SK-N-MC (cell line): Measurements from ENCODE around the gene DAB2IP.
"Not testable (repeated sequence)": the region's sequence is repeated elsewhere in the genome, so short reads cannot be mapped to it uniquely, and the experiment has no call there.

Source experiments
- DNase-seq: peaks from one replicate; pipeline ENCODE4 v3.0.0-alpha.2; 2011; ENCODE audit warnings: low read depth, low spot score
- H3K27ac ChIP-seq: fragments of 200-600 bp; sonication (generic); 2 replicates; pipeline ENCODE4 v1.5.1; 2016; ENCODE audit warnings: mixed run types
- H3K36me3 ChIP-seq: fragments of 200-600 bp; sonication (generic); 2 replicates; pipeline ENCODE4 v1.6.1; 2017; ENCODE audit warnings: antibody characterized with exemption, low read length, mixed read lengths; ENCODE audit not compliant: insufficient read depth
- H3K4me3 ChIP-seq: fragments of 200-600 bp; sonication (generic); 2 replicates; pipeline ENCODE4 v1.5.1; 2016
- H3K9ac ChIP-seq: fragments of 200-600 bp; sonication (generic); 2 replicates; pipeline ENCODE4 v1.8.0; 2017; ENCODE audit warnings: mixed run types, mixed read lengths; ENCODE audit not compliant: insufficient read length
- H3K9me3 ChIP-seq: fragments of 200-600 bp; sonication (generic); 2 replicates; pipeline ENCODE4 v1.6.1; 2017; ENCODE audit warnings: low read depth, mild to moderate bottlenecking, antibody characterized with exemption, low read length, moderate library complexity, mixed read lengths
- EZH2 ChIP-seq: fragments of 200-600 bp; sonication (generic); IDR thresholded peaks from one replicate; pipeline ENCODE4 v1.6.1; 2017; ENCODE audit warnings: antibody characterized with exemption
- FOXP2 ChIP-seq: optimal IDR thresholded peaks from 2 replicates; pipeline ENCODE3; 2011; ENCODE audit warnings: mild to moderate bottlenecking, moderate library complexity; ENCODE audit not compliant: insufficient read depth; ENCODE audit errors: extremely low read length, control extremely low read depth
- POLR2AphosphoS5 ChIP-seq: IDR thresholded peaks from 2 replicates; pipeline ENCODE4 v1.6.1; 2012; ENCODE audit warnings: mild to moderate bottlenecking, low read depth, low read length, borderline replicate concordance

The DAB2IP gene

GRCh38 chr9:121638399-121638798 lies 13.0 kb upstream of the DAB2IP start:
- Histone ChIP-seq H3K36me3 (no peaks in the 10 kb centered on the region), H3K27ac (no peak overlapping the region), H3K4me3 (no peak overlapping the region), H3K9me3 (no peaks in the 10 kb centered on the region), H3K9ac (no peak overlapping the region)
- TF ChIP-seq EZH2 (no peak), POLR2AphosphoS5 (no peak), FOXP2 (no peak)
- no peak for DNase-seq

DNA sequence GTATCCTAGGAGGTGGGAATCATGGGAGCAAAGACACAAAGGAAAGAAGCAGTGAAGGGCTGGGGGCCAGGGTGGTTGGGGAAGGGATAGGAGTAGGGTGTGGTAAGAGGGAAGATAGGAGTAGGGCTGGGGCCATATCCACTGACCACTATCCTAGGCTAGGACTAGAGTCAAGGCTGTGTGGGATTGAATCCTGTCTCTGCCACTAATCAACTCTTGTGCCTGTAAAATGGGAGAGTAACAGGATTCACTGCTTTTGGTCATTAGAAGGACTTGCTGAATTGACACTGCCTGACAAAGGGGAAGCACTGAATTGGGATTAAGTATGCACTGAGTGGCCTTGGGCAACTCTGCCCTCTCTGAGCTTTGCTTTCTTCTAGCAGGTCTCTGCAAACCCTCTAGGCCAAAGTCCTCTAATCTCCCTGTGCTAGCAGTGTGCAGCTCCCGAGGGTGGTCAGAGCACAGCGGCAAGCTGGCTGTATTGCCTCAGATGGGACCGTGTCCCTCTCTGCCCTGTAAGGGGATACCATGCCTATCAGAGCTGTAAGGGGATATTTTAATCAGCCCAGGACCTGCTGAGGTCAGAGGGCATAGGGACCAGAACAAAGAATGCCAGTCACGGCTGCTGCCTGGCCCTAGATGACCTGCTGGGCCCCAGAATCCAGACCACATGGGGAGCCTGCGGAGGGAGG lies 12.4 kb upstream of the DAB2IP start:
- no peak for DNase-seq
- Histone ChIP-seq H3K4me3 (no peak overlapping the region), H3K36me3 (no peaks in the 10 kb centered on the region), H3K9me3 (no peaks in the 10 kb centered on the region), H3K27ac (no peak overlapping the region), H3K9ac (no peak overlapping the region)
- TF ChIP-seq POLR2AphosphoS5 (no peak), EZH2 (no peak), FOXP2 (no peak)

GRCh38 chr9:121639619-121640018 lies 11.8 kb upstream of the DAB2IP start:
- H3K9me3 ChIP-seq, result no peaks in the 10 kb centered on the region
- no peak overlapping the region for H3K27ac ChIP-seq
- no peaks in the 10 kb centered on the region for H3K36me3 ChIP-seq
- no peak overlapping the region for H3K4me3 ChIP-seq
- no peak for TF ChIP-seq EZH2
- no peak for TF ChIP-seq POLR2AphosphoS5
- DNase-seq, result no peak
- no peak overlapping the region for H3K9ac ChIP-seq

GRCh38 chr9:121640076-121640475 lies 11.4 kb upstream of the DAB2IP start:
- Histone ChIP-seq H3K4me3 (no peak overlapping the region), H3K36me3 (no peaks in the 10 kb centered on the region), H3K9ac (no peak overlapping the region), H3K27ac (no peak overlapping the region), H3K9me3 (no peaks in the 10 kb centered on the region)
- DNase-seq, result no peak
- TF ChIP-seq POLR2AphosphoS5, result no peak
- TF ChIP-seq EZH2, result no peak
- TF ChIP-seq FOXP2, result no peak

DNA sequence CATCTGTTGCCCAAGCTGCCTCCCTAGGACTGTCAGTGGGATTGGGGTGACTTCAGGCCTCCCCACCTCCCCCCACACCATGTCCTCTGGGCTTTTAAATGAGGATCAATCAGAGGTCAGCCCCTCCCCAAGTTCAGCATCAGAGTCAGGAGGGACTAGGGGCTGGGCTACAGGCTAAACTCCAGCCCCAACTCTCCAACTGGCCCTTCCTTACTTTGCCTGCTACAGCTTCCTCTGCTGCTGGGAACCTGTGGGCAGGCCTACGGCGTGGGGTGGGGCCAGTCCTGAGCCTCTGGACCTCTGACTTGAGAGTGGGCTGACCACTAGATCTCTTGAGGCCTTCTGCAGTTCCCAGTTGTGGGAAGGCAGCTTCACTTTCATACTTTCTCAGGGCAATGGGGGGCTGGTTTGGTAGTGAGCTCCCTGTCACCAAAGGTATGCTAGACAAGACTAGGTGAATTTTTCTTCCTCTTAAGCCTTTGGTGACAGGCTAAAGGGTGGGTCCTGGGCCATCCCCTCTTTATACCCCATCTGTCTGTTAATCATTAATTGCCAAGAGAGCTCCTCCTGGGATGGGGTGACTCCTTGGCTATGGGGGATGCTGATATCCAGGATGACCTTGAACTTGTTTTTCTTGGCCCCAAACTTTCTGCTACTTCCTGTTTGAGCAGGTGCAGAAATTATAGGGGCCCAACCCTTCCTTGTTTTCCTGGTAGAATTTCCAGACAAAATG lies 10.8 kb upstream of the DAB2IP start:
- no peak overlapping the region for H3K9ac ChIP-seq
- no peak overlapping the region for H3K4me3 ChIP-seq
- no peak overlapping the region for H3K27ac ChIP-seq
- no peaks in the 10 kb centered on the region for H3K36me3 ChIP-seq
- TF ChIP-seq FOXP2 (no peak), POLR2AphosphoS5 (no peak), EZH2 (no peak)
- no peaks in the 10 kb centered on the region for H3K9me3 ChIP-seq
- no peak for DNase-seq

DNA sequence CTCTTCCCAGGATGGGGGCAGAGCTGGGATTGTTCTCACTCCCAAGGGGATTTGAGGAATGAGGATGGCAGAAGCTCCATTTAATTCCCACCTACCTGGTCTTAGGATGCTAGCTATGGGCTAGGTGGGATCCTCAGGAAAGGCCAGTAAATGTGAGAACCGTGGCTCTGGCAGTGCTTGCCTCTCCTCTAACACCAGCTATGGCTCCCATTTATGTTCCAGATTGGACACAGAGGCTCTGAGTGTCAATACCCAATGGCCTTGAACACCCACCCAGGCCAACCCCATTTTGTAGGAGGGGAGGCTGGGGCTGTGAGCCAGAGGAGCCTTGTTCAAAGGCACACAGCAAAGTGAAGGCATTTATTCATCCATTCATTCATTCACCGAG lies 10.2 kb upstream of the DAB2IP start:
- no peak overlapping the region for H3K4me3 ChIP-seq
- TF ChIP-seq FOXP2, result no peak
- TF ChIP-seq EZH2, result no peak
- TF ChIP-seq POLR2AphosphoS5, result no peak
- DNase-seq, result no peak
- H3K27ac ChIP-seq, result no peak overlapping the region
- no peak overlapping the region for H3K9ac ChIP-seq
- H3K9me3 ChIP-seq, result no peaks in the 10 kb centered on the region
- H3K36me3 ChIP-seq, result no peaks in the 10 kb centered on the region

DNA sequence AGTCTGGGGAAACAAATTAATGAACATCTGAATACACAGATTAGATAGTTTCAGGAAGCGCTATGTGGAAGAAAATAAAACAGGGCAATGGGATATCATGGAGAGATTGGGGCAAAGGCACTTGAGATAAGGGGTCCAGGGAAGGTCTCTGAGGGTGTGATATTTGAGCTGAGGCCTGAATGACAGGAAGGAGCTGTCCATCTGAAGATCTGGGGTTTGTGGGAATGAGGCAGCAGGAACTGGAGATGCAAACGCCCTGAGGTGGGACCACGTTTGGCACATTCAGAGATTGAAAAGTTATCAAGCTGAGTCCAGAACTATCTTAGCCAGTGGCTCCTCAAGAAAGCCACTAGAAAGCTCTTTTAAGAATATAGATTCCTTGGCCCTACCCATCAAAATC lies 8.7 kb upstream of the DAB2IP start:
- no peak for TF ChIP-seq FOXP2
- no peak for TF ChIP-seq POLR2AphosphoS5
- no peak for TF ChIP-seq EZH2
- H3K27ac ChIP-seq, result no peak overlapping the region
- no peaks in the 10 kb centered on the region for H3K36me3 ChIP-seq
- no peak overlapping the region for H3K9ac ChIP-seq
- H3K9me3 ChIP-seq, result no peaks in the 10 kb centered on the region
- DNase-seq, result no peak
- no peak overlapping the region for H3K4me3 ChIP-seq

DNA sequence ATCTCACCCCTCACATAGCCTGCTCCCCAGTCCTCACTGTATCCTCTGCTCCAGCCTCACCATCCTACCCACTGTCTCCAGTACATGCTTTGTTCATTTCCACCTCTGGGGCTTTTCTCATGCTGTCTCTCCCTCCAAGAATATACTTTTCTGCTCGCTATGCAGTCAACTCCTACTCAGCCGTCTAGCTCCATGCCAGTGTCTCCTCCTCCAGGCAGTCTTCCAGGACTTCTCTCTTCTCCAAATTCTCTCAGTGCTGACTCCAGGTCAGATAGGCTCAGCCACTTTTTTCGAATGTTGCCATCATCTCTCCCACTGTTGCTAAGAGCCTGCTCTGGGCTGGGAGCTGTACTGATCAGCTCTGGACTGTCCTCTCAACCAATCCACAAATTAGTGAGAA lies 8.0 kb upstream of the DAB2IP start:
- H3K36me3 ChIP-seq, result no peaks in the 10 kb centered on the region
- no peak for TF ChIP-seq POLR2AphosphoS5
- no peak for TF ChIP-seq EZH2
- no peak for TF ChIP-seq FOXP2
- H3K9ac ChIP-seq, result no peak overlapping the region
- no peak overlapping the region for H3K27ac ChIP-seq
- DNase-seq, result no peak
- H3K4me3 ChIP-seq, result no peak overlapping the region
- H3K9me3 ChIP-seq, result no peaks in the 10 kb centered on the region

GRCh38 chr9:121644040-121644439 lies 7.4 kb upstream of the DAB2IP start:
- not testable (repeated sequence) for H3K9ac ChIP-seq, H3K36me3 ChIP-seq, H3K27ac ChIP-seq, DNase-seq, H3K9me3 ChIP-seq, H3K4me3 ChIP-seq
